Smooth muscle cell of the brain vasculature (primary cell): ENCODE data around the gene DNAJC7.
"Not testable (repeated sequence)": the region's sequence is repeated elsewhere in the genome, so short reads cannot be mapped to it uniquely, and the experiment has no call there.

Source experiments
- DNase-seq: peaks from one replicate; pipeline ENCODE4 v3.0.0-alpha.2; 2012; ENCODE audit warnings: low read depth, low spot score

DNAJC7 gene

DNA sequence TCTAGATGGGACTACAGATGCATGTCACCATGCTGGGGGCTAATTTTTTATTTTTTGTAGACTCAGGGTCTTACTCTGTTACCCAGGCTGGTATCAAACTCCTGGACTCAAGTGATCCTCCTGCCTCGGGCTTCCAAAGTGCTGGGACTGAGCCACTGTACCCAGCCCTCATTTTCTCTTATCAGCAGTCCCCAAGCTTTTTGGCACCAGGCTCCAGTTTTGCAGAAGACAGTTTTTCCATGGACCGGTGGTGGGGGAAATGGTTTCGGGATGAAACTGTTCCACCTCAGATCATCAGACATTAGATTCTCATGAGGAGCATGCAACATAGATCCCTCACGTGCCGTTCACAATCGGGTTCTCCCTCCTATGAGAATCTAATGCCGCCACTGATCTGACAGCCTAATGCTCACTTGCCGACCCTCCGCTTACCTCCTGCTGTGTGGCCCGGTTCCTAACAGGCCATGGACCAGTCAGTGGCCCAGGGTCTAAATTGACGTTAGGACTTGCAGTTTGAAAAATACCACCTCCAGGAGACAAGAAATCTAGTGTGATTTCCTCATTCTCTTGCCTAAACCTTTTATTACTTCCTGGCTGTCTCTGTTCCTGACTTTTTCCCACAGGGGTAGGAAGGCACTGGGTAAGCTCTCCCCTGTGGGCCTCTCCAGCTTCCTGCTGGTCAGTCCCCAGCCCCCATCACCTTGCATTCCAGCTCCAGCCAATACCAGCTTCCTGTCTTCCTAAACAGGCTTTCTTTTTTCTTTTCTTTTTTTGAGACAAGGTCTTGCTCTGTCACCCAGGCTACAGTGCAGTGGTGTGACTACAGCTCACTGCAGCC, 60.0 kb downstream of the DNAJC7 start:
- DNase-seq: no peak

GRCh38 chr17:41956522-41956921, 60.7 kb downstream of the DNAJC7 start:
- no peak for DNase-seq

GRCh38 chr17:41948762-41949460, 68.3 kb downstream of the DNAJC7 start:
- no peak for DNase-seq

- DNase-seq: no peak
Observed at GRCh38 chr17:41944943-41945342, 72.3 kb downstream of the DNAJC7 start.

- DNase-seq: no peak
Observed at GRCh38 chr17:41943492-41943891, 73.7 kb downstream of the DNAJC7 start.

DNA sequence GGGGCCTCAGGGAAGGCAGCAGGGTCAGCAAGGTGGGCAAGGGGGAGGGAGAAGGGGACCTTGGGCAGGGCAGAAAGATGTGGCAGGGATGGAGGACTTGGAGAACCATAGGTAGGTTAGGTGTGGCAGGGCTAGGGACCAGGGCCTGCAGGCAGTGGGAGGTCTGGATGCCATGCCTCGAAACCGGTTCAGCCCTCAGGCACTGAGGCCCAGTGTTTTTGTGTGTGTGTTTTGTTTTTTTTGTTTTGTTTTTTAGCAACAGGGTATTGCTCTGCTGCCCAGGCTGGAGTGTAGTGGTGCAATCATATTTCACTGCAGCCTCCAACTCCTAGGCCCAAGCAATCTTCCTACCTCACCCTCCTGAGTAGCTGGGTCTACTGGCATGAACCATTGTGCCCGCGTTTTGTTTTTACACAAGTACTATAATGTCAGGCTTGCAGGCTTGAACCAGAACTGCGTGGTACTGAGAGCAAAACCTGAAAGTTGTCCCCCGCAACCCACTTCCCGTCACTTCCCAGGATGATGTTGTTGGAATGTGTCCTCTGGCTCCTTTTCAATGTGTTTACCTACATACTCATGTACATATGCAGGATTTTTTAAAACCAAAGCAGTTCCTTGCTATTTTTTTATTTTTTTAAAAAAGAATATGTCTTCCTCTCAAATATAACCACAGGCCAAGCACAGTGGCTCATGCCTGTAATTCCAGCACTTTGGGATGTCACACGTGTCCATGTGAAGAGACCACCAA, 74.4 kb downstream of the DNAJC7 start:
- no peak for DNase-seq

GRCh38 chr17:41941168-41941567, 76.1 kb downstream of the DNAJC7 start:
- DNase-seq: no peak

DNA sequence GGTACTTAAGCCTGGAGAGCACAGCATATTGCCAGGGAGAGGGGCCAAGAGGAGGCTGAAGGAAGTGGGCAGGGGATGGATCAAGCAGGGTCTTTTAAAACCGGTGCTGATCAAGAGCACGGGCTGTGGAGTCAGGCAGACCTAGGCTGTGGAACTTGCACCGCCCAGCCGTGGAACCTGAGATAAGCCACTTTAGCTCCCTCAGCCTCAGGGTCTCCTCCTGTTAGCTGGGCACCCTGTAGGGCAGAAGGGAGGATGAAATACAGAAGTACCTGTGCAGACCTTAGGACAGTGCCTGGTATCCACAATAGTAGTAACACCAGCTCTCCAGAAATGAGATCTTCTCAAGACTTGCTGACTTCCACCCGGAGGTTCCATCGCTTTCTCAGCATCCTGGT, 77.5 kb downstream of the DNAJC7 start:
- DNase-seq: no peak

- no peak for DNase-seq
Observed at GRCh38 chr17:41939044-41939692, 78.1 kb downstream of the DNAJC7 start.

DNA sequence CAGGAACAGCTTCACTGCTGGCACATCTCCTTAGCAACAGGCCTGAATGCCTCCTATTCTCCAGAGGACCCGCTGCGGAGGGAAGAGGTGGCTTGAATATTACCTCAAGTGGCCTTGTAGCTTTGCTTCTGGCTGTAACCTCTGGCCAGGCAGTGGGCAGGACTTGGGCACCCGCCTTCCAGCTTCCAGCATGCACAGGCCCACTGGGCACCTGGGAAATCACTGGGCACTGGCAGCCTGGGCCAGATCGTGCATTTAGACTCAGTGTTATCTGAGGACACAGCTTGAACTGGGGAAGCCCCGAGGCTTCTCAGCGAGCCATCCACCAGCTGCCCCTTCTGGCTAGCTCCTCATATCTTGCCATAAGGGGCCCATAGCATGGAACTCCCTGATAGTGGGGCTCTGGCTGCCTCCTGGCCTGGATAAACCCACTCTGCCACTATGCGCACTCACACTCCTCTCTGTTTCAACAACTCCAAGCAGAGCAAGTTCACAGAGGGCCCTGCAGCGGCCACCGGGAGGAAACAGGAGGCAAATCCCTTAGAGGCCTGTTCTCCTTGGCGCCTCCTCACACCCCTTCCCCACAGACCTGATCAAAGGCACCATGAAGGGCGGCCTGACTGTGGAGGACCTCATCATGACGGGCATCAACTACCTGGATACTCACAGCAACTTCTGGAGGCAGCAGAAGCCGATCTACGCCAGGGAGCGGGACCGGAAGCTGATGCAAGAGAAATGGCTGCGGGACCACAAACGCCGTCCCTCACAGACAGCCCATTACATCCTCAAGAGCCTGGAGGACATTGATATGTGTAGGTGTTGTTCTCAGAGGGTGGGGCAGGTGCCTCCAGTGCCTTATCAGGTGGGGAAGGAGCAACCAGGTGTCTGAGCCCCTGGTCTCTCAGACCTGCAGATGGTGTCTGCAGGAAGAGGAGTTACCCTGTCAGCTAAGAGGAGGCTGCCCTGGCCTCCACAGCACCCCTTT, 79.0 kb downstream of the DNAJC7 start:
- no peak for DNase-seq

GRCh38 chr17:41935641-41936040, 81.6 kb downstream of the DNAJC7 start:
- no peak for DNase-seq

DNA sequence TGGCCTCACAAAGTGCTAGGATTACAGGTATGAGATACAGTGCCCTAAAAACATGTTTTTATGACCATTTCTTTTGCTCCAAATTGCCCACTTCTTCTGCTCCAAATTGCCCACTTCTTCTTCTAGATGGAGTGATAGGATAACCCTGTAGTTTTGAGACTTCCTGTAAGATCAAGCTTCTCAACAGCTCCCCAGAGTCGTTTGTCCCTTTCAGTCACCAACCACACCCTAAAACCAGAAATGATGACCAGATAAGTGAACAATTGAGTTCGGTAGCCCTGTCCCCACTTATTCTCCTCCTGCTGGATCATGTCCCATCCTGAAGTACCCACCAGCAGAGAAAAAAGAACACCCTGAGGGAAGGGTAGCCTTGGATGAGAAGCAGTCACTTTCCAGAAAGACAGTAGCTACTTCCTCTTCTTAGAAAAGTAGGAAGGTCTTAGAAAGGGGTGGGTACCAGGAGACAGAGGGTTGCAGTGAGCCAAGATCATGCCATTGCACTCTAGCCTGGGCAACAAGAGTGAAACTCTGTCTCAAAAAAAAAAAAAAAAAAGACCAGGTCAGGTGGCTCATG, 84.3 kb downstream of the DNAJC7 start:
- DNase-seq: no peak

DNA sequence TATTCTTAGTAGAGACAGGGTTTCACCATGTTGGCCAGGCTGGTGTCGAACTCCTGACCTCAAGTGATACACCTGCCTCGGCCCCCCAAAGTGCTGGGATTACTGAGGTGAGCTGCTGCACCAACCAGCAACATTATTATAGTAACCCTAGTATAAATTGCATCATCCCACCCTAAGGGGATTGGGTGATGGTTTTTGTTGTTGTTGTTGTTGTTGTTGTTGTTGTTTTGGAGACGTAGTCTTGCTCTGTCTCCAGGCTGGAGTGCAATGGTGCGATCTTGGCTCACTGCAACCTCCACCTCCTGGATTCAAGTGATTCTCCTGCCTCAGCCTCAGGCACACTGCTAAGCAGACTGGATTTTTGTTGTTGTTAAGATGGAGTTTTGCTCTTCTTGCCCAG, 85.5 kb downstream of the DNAJC7 start:
- not testable (repeated sequence) for DNase-seq

DNA sequence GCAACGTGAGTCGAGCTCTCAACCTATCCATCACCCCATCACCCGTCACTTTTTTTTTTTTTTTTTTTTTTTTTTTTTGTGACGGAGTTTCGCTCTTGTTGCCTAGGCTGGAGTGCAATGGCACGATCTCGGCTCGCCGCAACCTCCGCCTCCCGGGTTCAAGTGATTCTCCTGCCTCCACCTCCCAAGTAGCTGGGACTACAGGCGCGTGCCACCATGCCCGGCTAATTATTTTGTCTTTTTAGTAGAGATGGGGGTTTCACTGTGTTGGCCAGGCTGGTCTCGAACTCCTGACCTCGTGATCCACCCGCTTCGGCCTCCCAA, 86.4 kb downstream of the DNAJC7 start:
- not testable (repeated sequence) for DNase-seq

GRCh38 chr17:41930009-41930832, 87.0 kb downstream of the DNAJC7 start, which contains the start of gene ODAD4:
Gene ODAD4, plus strand, starts transcription at chr17:41930617. Its CDS starts 107 bp downstream, at chr17:41930724.
- peak; percentile 86 for DNase-seq

DNA sequence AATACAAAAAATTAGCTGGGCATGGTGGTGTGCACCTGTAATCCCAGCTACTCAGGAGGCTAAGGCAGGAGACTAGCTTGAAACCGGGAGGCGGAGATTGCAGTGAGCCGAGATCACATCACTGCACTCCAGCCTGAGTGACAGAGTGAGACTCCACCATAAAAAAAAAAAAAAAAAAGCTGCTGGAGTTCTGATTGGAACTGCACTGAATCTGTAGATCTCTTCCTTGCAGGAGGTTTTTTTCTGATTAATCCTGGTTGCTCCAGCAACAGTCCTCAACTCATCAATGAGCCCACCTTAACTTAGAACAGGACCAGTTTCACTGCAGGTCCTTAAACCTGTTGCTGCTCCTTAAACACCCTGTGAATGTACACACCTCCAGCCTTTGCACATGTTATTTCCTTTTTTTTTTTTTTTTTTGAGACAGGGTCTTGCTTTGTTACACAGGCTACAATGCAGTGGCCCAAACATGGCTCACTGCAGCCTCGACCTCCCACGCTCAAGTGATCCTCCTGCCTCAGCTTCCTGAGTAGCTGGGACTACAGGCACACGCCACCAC, 88.5 kb downstream of the DNAJC7 start:
- DNase-seq: no peak
